Suprapubic skin (tissue), 4 donors: ENCODE data around the gene PHTF2. TPM values are rescaled to one million over a fixed set of nuclear protein-coding genes. Genes with fewer than 3 reads are reported as not detected.

ENCODE experiments used
- DNase-seq, 2 donors: peaks; one replicate each; pipeline ENCODE4 v3.0.0-alpha.2; 2019; ENCODE audit warnings: low spot score in 2 of 2
- H3K27ac ChIP-seq: fragments of 200-600 bp; sonication (generic); one replicate; pipeline ENCODE4 v1.5.1; 2019
- H3K27me3 ChIP-seq: fragments of 200-600 bp; sonication (generic); one replicate; pipeline ENCODE4 v1.5.1; 2019
- H3K36me3 ChIP-seq: fragments of 200-600 bp; sonication (generic); one replicate; pipeline ENCODE4 v1.5.1; 2019
- H3K4me1 ChIP-seq: fragments of 200-600 bp; sonication (generic); one replicate; pipeline ENCODE4 v1.5.1; 2019
- H3K4me3 ChIP-seq: fragments of 200-600 bp; sonication (generic); one replicate; pipeline ENCODE4 v1.5.1; 2019; ENCODE audit warnings: mild to moderate bottlenecking
- H3K9me3 ChIP-seq: fragments of 200-600 bp; sonication (generic); one replicate; pipeline ENCODE4 v1.5.1; 2019
- EP300 ChIP-seq: sonication (generic); formaldehyde crosslinking; IDR thresholded peaks from one replicate; pipeline ENCODE4 v1.6.1; 2017; ENCODE audit warnings: antibody characterized with exemption
- POLR2A ChIP-seq, 2 donors: fragments of 450-650 bp; IDR thresholded peaks; one replicate each; pipeline ENCODE4 v1.6.1; 2017; ENCODE audit warnings: antibody characterized with exemption in 2 of 2, mild to moderate bottlenecking in 2 of 2, moderate library complexity in 2 of 2
- POLR2AphosphoS5 ChIP-seq, 3 donors: sonication (generic); formaldehyde crosslinking; IDR thresholded peaks; one replicate each; pipeline ENCODE4 v1.6.1; 2017; ENCODE audit warnings: antibody characterized with exemption in 3 of 3
- WGBS: methylation state at CpG from one replicate; pipeline ENCODE4 v1.1.5; 2018; 5-methylcytosine and 5-hydroxymethylcytosine counted together
- total RNA-seq, 4 donors: library from RNA; depleted of rRNA; stranded (reverse); fragments of >200 nt; gene quantifications; one replicate each; pipeline ENCODE4 v1.1.0, GENCODE V29; 2016
- TF ChIP-seq, protein P1 (sequence below), 2 donors: fragments of 200-600 bp in 1 of 2; fragments of 450-650 bp in 1 of 2; sonication (generic) in 1 of 2; IDR thresholded peaks; one replicate each; pipeline ENCODE4 v1.5.1; 2016 to 2019; ENCODE audit warnings: antibody characterized with exemption in 2 of 2, mild to moderate bottlenecking in 1 of 2, moderate library complexity in 1 of 2

The PHTF2 gene
- 10 to 100 TPM in 3 of 4 donors, 1 to 10 TPM in 1; 9.6 to 33.7 (median 15.7) TPM for total RNA-seq

DNA sequence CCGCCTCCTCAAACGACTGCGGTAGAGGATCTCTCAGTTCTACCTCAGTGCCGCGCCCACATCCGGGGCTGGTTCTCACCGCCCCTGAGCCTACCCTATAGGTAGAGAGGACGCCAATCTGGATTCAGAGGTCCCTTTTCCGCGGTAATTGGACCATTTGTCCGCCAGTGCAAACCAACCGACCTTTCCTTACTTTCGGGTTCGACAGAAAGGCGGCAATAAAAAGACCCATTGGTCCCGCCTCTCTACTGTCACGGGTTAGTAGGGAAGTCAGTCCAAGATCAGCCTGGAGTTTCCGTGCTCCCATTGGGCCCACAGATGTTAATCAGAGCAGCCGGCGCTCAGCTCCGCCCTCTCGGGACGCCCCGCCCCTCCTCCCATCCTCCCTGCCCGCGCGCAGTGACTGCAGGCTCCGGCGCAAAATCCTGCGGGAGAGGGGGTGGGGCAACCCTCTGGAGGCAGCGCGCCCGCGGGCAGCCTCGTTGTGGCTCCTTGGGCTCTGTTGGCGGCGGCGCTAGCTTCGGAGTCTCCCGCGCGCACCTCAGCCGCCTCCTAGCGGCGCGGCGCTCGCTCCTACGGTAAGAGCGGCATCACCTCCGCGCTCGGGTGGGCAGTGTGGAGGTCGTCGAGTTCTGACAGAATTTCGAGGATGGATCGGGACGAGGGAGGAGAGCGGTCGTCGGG lies at the start of gene PHTF2, which contains the start of gene TMEM60:
Gene PHTF2 (plus strand): TSS at position 380 of the 684 bp plus-strand sequence.
Gene TMEM60 (minus strand): TSS at position 41 of the 684 bp plus-strand sequence. CDS start 4,061 bp downstream, outside the sequence.
- Histone ChIP-seq H3K36me3 (peaks cover 11% of the 10 kb centered on the region), H3K27me3 (no peaks in the 10 kb centered on the region), H3K4me3 (peak within 1 kb of the TSS; percentile 92), H3K9me3 (no peaks in the 10 kb centered on the region), H3K4me1 (peaks cover 34% of the 10 kb centered on the region), H3K27ac (peak within 1 kb of the TSS; percentile 86)
- DNase-seq: peak; percentile 98 to 99
- TF ChIP-seq POLR2AphosphoS5 (IDR thresholded peaks at IDR 0.05) (peak in 2 of 3 donors; percentile 40), EP300 (no peak), POLR2A (IDR thresholded peaks at IDR 0.05) (no peak)
- TF ChIP-seq, protein P1, sequence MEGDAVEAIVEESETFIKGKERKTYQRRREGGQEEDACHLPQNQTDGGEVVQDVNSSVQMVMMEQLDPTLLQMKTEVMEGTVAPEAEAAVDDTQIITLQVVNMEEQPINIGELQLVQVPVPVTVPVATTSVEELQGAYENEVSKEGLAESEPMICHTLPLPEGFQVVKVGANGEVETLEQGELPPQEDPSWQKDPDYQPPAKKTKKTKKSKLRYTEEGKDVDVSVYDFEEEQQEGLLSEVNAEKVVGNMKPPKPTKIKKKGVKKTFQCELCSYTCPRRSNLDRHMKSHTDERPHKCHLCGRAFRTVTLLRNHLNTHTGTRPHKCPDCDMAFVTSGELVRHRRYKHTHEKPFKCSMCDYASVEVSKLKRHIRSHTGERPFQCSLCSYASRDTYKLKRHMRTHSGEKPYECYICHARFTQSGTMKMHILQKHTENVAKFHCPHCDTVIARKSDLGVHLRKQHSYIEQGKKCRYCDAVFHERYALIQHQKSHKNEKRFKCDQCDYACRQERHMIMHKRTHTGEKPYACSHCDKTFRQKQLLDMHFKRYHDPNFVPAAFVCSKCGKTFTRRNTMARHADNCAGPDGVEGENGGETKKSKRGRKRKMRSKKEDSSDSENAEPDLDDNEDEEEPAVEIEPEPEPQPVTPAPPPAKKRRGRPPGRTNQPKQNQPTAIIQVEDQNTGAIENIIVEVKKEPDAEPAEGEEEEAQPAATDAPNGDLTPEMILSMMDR (IDR thresholded peaks at IDR 0.05): peak in 1 of 2 donors; percentile 52
- WGBS: 2% methylated on average over 19 of the region's 61 CpGs

DNA sequence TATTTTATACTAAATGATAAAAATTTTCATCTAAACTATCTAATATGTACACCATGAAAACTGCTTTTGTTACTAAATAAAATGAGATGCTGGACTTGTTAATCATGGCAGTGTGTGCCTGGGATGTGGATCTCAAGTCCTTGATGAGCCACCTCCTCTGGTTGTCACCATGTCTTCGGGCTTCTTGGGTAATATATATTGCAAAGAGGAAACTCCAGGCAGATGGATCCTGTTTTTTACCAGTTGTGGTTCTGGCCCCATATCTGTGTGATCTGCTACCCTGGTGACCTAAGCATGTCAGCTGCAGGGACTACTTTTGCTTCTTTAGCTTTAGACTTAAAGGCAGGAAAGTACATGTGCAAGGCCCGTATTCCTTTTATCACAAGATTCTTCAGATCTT lies 46.6 kb upstream of the PHTF2 start:
- Histone ChIP-seq H3K4me1 (peaks cover 7% of the 10 kb centered on the region), H3K4me3 (no peak overlapping the region), H3K27ac (no peak overlapping the region), H3K9me3 (no peaks in the 10 kb centered on the region), H3K36me3 (peaks cover 13% of the 10 kb centered on the region), H3K27me3 (no peaks in the 10 kb centered on the region)
- TF ChIP-seq POLR2A (IDR thresholded peaks at IDR 0.05): no peak
- TF ChIP-seq POLR2AphosphoS5 (IDR thresholded peaks at IDR 0.05): no peak
- TF ChIP-seq EP300: no peak
- TF ChIP-seq, protein P1 (IDR thresholded peaks at IDR 0.05): no peak
- DNase-seq: no peak
- 30% methylated on average over 2 of the region's 2 CpGs for WGBS

DNA sequence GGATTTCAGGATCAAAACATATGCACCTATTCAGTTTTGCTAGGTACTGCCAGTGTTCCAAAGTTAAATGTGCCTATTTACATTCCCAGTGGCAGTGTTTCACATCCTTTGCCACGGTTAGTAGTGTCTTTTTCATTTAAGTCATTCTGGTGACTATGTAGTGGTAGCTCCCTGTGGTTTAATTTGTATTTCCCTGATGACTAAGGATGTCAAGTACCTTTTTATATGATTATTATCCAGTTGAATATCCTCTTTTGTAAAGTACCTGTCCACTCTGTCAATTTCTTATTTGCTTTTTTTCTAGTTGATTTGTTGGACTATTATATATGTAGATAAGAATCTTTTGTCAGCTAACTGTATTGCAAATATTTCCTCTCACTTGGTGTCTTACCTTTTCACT lies 45.4 kb upstream of the PHTF2 start:
- DNase-seq: no peak
- TF ChIP-seq POLR2A (IDR thresholded peaks at IDR 0.05) (no peak), EP300 (no peak), POLR2AphosphoS5 (IDR thresholded peaks at IDR 0.05) (no peak)
- TF ChIP-seq, protein P1 (IDR thresholded peaks at IDR 0.05): no peak
- 60% methylated on average over 1 of the region's 1 CpG for WGBS
- Histone ChIP-seq H3K27me3 (no peaks in the 10 kb centered on the region), H3K27ac (no peak overlapping the region), H3K4me3 (no peak overlapping the region), H3K9me3 (no peaks in the 10 kb centered on the region), H3K36me3 (peaks cover 13% of the 10 kb centered on the region), H3K4me1 (peaks cover 7% of the 10 kb centered on the region)

DNA sequence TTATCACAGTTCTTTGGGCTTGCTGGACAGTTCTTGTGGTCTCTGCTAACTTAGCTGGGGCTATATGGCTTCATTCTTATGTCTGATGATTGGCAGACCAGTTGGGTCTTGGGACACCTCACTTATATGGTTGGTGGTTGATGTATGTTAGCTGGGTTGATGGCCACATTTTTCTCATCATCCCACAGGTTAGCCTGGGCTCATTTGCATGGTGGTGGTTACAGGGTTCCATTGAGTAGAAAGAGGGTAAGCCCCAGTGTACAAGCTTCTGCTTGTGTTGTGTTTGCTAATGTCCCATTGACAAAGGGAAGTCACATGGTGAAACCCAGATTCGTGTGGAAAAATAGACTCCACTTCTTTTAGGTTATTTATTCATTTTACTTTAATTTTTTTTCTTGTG lies 41.0 kb upstream of the PHTF2 start:
- Histone ChIP-seq H3K27ac (no peak overlapping the region), H3K36me3 (no peaks in the 10 kb centered on the region), H3K4me3 (no peak overlapping the region), H3K27me3 (no peaks in the 10 kb centered on the region), H3K4me1 (peaks cover 13% of the 10 kb centered on the region), H3K9me3 (no peaks in the 10 kb centered on the region)
- 10% methylated on average over 1 of the region's 1 CpG for WGBS
- DNase-seq: no peak
- no peak for TF ChIP-seq POLR2AphosphoS5 (IDR thresholded peaks at IDR 0.05)
- TF ChIP-seq POLR2A (IDR thresholded peaks at IDR 0.05): no peak
- TF ChIP-seq, protein P1 (IDR thresholded peaks at IDR 0.05): no peak
- TF ChIP-seq EP300: no peak

DNA sequence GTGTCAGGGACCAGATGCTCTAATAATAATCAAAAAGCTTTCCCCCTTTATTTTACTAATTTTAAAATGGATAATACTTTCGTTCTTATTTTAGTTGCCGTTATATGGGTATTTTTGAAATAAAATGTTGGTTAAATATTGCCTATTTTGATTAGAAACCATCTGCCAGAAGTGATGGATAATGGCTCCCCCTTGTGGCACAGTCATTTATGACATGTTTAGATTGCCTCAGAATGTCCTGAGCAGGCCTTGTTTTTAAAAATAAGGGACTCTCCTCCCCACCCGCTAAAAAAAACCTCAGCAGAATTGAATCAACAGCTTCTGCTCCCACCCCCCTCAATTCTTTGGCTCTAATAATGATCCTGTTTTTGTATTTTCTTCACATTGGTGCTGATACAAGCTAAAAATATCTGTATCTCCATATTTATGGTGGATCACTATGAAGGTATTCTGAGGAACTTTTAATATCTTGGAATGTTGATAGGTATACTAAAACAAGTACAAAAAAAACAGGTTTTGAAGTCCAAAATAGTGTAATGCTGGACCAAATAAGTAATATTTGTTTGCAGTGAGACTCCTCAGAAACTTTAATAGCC lies 39.2 kb upstream of the PHTF2 start:
- 2% methylated on average over 3 of the region's 3 CpGs for WGBS
- Histone ChIP-seq H3K36me3 (no peaks in the 10 kb centered on the region), H3K9me3 (no peaks in the 10 kb centered on the region), H3K4me3 (no peak overlapping the region), H3K27me3 (no peaks in the 10 kb centered on the region), H3K4me1 (peaks cover 13% of the 10 kb centered on the region), H3K27ac (no peak overlapping the region)
- TF ChIP-seq, protein P1 (IDR thresholded peaks at IDR 0.05): peak; percentile 67 to 91
- TF ChIP-seq POLR2AphosphoS5 (IDR thresholded peaks at IDR 0.05): no peak
- DNase-seq: no peak
